PC-9 (cell line): Measurements from ENCODE around the gene UGT2B28.
"Not testable (repeated sequence)": the region's sequence is repeated elsewhere in the genome, so short reads cannot be mapped to it uniquely, and the experiment has no call there.

Experiments used
- EZH2 ChIP-seq: fragments of 200-600 bp; sonication (generic); IDR thresholded peaks from 2 replicates; pipeline ENCODE4 v1.8.0; 2017; ENCODE audit warnings: antibody characterized with exemption, low read depth
- TF ChIP-seq, protein P1 (sequence below): fragments of 200-600 bp; sonication (generic); conservative IDR thresholded peaks from 2 replicates; pipeline ENCODE4 v1.6.1; 2017; ENCODE audit warnings: mixed run types, antibody characterized with exemption, mild to moderate bottlenecking, moderate library complexity

GRCh38 chr4:69343558-69344420 is 63.5 kb downstream of the UGT2B28 start:
- TF ChIP-seq, protein P1, sequence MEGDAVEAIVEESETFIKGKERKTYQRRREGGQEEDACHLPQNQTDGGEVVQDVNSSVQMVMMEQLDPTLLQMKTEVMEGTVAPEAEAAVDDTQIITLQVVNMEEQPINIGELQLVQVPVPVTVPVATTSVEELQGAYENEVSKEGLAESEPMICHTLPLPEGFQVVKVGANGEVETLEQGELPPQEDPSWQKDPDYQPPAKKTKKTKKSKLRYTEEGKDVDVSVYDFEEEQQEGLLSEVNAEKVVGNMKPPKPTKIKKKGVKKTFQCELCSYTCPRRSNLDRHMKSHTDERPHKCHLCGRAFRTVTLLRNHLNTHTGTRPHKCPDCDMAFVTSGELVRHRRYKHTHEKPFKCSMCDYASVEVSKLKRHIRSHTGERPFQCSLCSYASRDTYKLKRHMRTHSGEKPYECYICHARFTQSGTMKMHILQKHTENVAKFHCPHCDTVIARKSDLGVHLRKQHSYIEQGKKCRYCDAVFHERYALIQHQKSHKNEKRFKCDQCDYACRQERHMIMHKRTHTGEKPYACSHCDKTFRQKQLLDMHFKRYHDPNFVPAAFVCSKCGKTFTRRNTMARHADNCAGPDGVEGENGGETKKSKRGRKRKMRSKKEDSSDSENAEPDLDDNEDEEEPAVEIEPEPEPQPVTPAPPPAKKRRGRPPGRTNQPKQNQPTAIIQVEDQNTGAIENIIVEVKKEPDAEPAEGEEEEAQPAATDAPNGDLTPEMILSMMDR: not testable (repeated sequence)
- not testable (repeated sequence) for TF ChIP-seq EZH2
